GM23338 (cell line): ENCODE measurements around the gene ETV6. TPM values are rescaled to one million over a fixed set of nuclear protein-coding genes. Genes with fewer than 3 reads are reported as not detected.

Source experiments
- ATAC-seq: fragments of 200-7000 bp; cut with Tn5 transposase; 3 replicates; pipeline ENCODE4 v1.9.1; 2020
- DNase-seq: peaks from one replicate; pipeline ENCODE4 v3.0.0-alpha.2; 2015; ENCODE audit warnings: low spot score
- H2AFZ ChIP-seq: fragments of 200-600 bp; sonication (generic); 2 replicates; pipeline ENCODE4 v1.8.0; 2016; ENCODE audit warnings: antibody characterized with exemption, mild to moderate bottlenecking, moderate library complexity
- H3F3A ChIP-seq: fragments of 200-600 bp; sonication (generic); replicated peaks from 2 replicates; pipeline ENCODE4 v1.8.0; 2017; ENCODE audit warnings: antibody characterized with exemption, mixed run types, low read depth
- H3K27ac ChIP-seq: fragments of 200-600 bp; sonication (generic); 2 replicates; pipeline ENCODE4 v1.6.1; 2016; ENCODE audit warnings: low read depth
- H3K27me3 ChIP-seq: fragments of 200-600 bp; sonication (generic); 2 replicates; pipeline ENCODE4 v1.8.0; 2016; ENCODE audit warnings: mild to moderate bottlenecking, mixed run types, moderate library complexity; ENCODE audit not compliant: insufficient read depth
- H3K36me3 ChIP-seq: fragments of 200-600 bp; sonication (generic); 2 replicates; pipeline ENCODE4 v1.8.0; 2016; ENCODE audit warnings: mild to moderate bottlenecking; ENCODE audit not compliant: insufficient read depth
- H3K4me1 ChIP-seq: fragments of 200-600 bp; sonication (generic); 2 replicates; pipeline ENCODE4 v1.8.0; 2016; ENCODE audit warnings: mild to moderate bottlenecking, moderate library complexity; ENCODE audit not compliant: insufficient read depth
- H3K4me2 ChIP-seq: fragments of 200-600 bp; sonication (generic); 2 replicates; pipeline ENCODE4 v1.7.1; 2017; ENCODE audit warnings: mixed run types
- H3K4me3 ChIP-seq: fragments of 200-600 bp; sonication (generic); 2 replicates; pipeline ENCODE4 v1.6.1; 2016; ENCODE audit warnings: mixed run types
- H3K79me2 ChIP-seq: fragments of 200-600 bp; sonication (generic); replicated peaks from 2 replicates; pipeline ENCODE4 v1.8.0; 2017; ENCODE audit warnings: mild to moderate bottlenecking; ENCODE audit not compliant: insufficient read depth
- H3K9me2 ChIP-seq: fragments of 200-600 bp; sonication (generic); 2 replicates; pipeline ENCODE4 v1.8.0; 2017; ENCODE audit not compliant: insufficient read depth
- H4K20me1 ChIP-seq: fragments of 200-600 bp; sonication (generic); replicated peaks from 2 replicates; pipeline ENCODE4 v1.8.0; 2017; ENCODE audit warnings: mild to moderate bottlenecking; ENCODE audit not compliant: insufficient read depth
- H3K27ac Mint-ChIP-seq: 2 replicates; pipeline ENCODE4 v1.8.0; 2020; ENCODE audit warnings: inconsistent platforms, mild to moderate bottlenecking, moderate library complexity, mixed read lengths
- H3K27me3 Mint-ChIP-seq: 3 replicates; pipeline ENCODE4 v1.8.0; 2022; ENCODE audit warnings: low read depth, mild to moderate bottlenecking, moderate library complexity, mixed read lengths, inconsistent platforms; ENCODE audit not compliant: insufficient read depth, poor library complexity
- H3K36me3 Mint-ChIP-seq: 3 replicates; pipeline ENCODE4 v1.8.0; 2021; ENCODE audit warnings: low read depth, mild to moderate bottlenecking, inconsistent platforms, moderate library complexity, mixed read lengths
- H3K4me1 Mint-ChIP-seq: 3 replicates; pipeline ENCODE4 v1.8.0; 2020; ENCODE audit warnings: mild to moderate bottlenecking, inconsistent platforms, mixed read lengths
- H3K4me3 Mint-ChIP-seq: 3 replicates; pipeline ENCODE4 v1.8.0; 2021; ENCODE audit warnings: moderate library complexity, mild to moderate bottlenecking, inconsistent platforms, mixed read lengths
- H3K9me3 Mint-ChIP-seq: 3 replicates; pipeline ENCODE4 v1.8.0; 2020; ENCODE audit warnings: moderate library complexity, mild to moderate bottlenecking, inconsistent platforms, mixed read lengths
- EZH2phosphoT487 ChIP-seq: fragments of 200-600 bp; sonication (generic); IDR thresholded peaks from one replicate; pipeline ENCODE4 v1.8.1; 2018; ENCODE audit warnings: antibody characterized with exemption; ENCODE audit not compliant: unreplicated experiment
- JUNB ChIP-seq: IDR thresholded peaks from one replicate; pipeline ENCODE4 v1.6.1; 2016; ENCODE audit warnings: antibody characterized with exemption; ENCODE audit not compliant: unreplicated experiment
- NANOG ChIP-seq: IDR thresholded peaks from 2 replicates; pipeline ENCODE4 v1.6.1; 2016; ENCODE audit warnings: antibody characterized with exemption, borderline replicate concordance
- POLR2AphosphoS5 ChIP-seq: IDR thresholded peaks from 2 replicates; pipeline ENCODE4 v1.6.1; 2016; ENCODE audit warnings: antibody characterized with exemption, low read depth
- ZNF114 ChIP-seq: fragments of 250-450 bp; sonication (Bioruptor Pico); IDR thresholded peaks from 2 replicates; pipeline ENCODE4 v1.5.0; 2020; ENCODE audit warnings: mild to moderate bottlenecking, moderate library complexity
- ZNF331 ChIP-seq: fragments of 250-450 bp; sonication (Bioruptor Pico); IDR thresholded peaks from 2 replicates; pipeline ENCODE4 v1.5.0; 2020; ENCODE audit warnings: low read depth, mild to moderate bottlenecking, moderate library complexity
- polyA plus RNA-seq: library from polyadenylated mRNA; unstranded; fragments of >200 nt; fragmentation: Nextera tagmentation; extraction: Ambion mirVana; gene quantifications from 2 replicates; pipeline ENCODE4 v1.2.1, GENCODE V29; 2016
- total RNA-seq: library from RNA; depleted of rRNA; stranded (reverse); fragments of >200 nt; shearing (Covaris generic); gene quantifications from 2 replicates; pipeline ENCODE4 v1.2.3, GENCODE V29; 2014
- TF ChIP-seq, protein P1 (sequence below), 2 experiments: fragments of 200-600 bp in 1 of 2; sonication (generic) in 1 of 2; conservative IDR thresholded peaks; 2 replicates each; pipeline versions ENCODE4 v1.5.1 to v1.6.1; 2016 to 2017; ENCODE audit warnings: antibody characterized with exemption in 2 of 2, low read depth in 2 of 2, mild to moderate bottlenecking in 2 of 2, moderate library complexity in 1 of 2
- TF ChIP-seq, protein P2 (sequence below): IDR thresholded peaks from 2 replicates; pipeline ENCODE4 v1.6.1; 2016; ENCODE audit warnings: antibody characterized with exemption
- TF ChIP-seq, protein P3 (sequence below): IDR thresholded peaks from one replicate; pipeline ENCODE4 v1.6.1; 2018; ENCODE audit warnings: antibody characterized with exemption; ENCODE audit not compliant: unreplicated experiment

Gene ETV6
- total and polyA plus RNA-seq, 2 experiments from 2014 or later, result 7.5 to 15.1 TPM

DNA sequence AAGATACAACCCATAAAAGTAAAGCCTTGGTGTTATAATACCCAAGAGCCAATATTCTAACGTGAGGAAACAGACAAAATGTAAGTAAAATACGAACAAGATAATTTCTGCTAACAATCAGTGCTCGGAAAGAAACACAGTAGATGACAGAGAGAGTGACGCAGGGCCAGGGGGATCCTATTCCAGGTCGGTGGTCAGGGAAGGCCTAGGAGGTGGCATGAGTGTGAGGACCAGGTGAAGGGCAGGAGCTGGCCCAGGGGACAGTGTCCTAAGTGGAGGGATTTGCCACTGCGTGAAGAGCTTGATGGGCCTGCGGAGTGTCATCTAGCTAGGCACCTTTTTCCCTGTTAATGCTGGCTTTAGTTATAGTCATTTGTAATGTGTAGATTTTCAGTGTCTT lies 35.3 kb downstream of the ETV6 start (continued):
- TF ChIP-seq, protein P1, sequence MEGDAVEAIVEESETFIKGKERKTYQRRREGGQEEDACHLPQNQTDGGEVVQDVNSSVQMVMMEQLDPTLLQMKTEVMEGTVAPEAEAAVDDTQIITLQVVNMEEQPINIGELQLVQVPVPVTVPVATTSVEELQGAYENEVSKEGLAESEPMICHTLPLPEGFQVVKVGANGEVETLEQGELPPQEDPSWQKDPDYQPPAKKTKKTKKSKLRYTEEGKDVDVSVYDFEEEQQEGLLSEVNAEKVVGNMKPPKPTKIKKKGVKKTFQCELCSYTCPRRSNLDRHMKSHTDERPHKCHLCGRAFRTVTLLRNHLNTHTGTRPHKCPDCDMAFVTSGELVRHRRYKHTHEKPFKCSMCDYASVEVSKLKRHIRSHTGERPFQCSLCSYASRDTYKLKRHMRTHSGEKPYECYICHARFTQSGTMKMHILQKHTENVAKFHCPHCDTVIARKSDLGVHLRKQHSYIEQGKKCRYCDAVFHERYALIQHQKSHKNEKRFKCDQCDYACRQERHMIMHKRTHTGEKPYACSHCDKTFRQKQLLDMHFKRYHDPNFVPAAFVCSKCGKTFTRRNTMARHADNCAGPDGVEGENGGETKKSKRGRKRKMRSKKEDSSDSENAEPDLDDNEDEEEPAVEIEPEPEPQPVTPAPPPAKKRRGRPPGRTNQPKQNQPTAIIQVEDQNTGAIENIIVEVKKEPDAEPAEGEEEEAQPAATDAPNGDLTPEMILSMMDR (conservative IDR thresholded peaks at IDR 0.05; ENCODE audit: low read depth in 2 of 2), result no peak
- TF ChIP-seq, protein P2, sequence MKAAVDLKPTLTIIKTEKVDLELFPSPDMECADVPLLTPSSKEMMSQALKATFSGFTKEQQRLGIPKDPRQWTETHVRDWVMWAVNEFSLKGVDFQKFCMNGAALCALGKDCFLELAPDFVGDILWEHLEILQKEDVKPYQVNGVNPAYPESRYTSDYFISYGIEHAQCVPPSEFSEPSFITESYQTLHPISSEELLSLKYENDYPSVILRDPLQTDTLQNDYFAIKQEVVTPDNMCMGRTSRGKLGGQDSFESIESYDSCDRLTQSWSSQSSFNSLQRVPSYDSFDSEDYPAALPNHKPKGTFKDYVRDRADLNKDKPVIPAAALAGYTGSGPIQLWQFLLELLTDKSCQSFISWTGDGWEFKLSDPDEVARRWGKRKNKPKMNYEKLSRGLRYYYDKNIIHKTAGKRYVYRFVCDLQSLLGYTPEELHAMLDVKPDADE, result no peak
- TF ChIP-seq ZNF114 (CRISPR knock-in tag), result no peak
- TF ChIP-seq JUNB, result no peak
- TF ChIP-seq EZH2phosphoT487, result no peak
- no peak for TF ChIP-seq ZNF331 (CRISPR knock-in tag)
- TF ChIP-seq, protein P3, sequence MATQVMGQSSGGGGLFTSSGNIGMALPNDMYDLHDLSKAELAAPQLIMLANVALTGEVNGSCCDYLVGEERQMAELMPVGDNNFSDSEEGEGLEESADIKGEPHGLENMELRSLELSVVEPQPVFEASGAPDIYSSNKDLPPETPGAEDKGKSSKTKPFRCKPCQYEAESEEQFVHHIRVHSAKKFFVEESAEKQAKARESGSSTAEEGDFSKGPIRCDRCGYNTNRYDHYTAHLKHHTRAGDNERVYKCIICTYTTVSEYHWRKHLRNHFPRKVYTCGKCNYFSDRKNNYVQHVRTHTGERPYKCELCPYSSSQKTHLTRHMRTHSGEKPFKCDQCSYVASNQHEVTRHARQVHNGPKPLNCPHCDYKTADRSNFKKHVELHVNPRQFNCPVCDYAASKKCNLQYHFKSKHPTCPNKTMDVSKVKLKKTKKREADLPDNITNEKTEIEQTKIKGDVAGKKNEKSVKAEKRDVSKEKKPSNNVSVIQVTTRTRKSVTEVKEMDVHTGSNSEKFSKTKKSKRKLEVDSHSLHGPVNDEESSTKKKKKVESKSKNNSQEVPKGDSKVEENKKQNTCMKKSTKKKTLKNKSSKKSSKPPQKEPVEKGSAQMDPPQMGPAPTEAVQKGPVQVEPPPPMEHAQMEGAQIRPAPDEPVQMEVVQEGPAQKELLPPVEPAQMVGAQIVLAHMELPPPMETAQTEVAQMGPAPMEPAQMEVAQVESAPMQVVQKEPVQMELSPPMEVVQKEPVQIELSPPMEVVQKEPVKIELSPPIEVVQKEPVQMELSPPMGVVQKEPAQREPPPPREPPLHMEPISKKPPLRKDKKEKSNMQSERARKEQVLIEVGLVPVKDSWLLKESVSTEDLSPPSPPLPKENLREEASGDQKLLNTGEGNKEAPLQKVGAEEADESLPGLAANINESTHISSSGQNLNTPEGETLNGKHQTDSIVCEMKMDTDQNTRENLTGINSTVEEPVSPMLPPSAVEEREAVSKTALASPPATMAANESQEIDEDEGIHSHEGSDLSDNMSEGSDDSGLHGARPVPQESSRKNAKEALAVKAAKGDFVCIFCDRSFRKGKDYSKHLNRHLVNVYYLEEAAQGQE, result no peak
- no peak for TF ChIP-seq NANOG

DNA sequence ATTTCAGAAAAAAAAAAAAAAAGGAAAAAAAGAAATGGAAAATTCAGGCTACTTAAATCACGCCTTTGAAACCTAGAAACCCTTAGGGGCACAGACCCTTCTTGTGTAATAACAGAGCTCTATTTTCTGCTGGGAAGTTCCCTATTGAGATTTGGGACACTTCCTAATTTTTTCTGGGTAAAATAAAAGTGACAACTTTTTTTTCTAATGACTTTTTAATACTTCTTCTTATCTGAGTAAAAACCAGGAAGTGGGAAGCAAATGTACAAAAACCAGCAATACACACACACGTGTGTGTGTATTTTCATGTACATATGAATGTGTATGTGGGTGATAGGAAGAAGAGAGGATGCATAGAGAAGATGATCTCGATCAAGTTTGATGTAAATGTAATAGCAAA lies 35.8 kb downstream of the ETV6 start:
- Histone ChIP-seq H3K27me3 (no peaks in the 10 kb centered on the region), H2AFZ (no peak overlapping the region), H3F3A (no peaks in the 10 kb centered on the region), H3K27ac (no peak overlapping the region), H4K20me1 (no peaks in the 10 kb centered on the region), H3K4me1 (peaks cover 5% of the 10 kb centered on the region), H3K4me2 (no peak overlapping the region), H3K9me2 (no peaks in the 10 kb centered on the region), H3K4me3 (no peak overlapping the region), H3K79me2 (peaks cover 49% of the 10 kb centered on the region), H3K36me3 (no peaks in the 10 kb centered on the region)
- no peak for DNase-seq
- no peak for ATAC-seq
- no peak overlapping the region for H3K4me3 Mint-ChIP-seq
- peaks cover 24% of the 10 kb centered on the region for H3K4me1 Mint-ChIP-seq
- peaks cover 3% of the 10 kb centered on the region; the same call in 2 of the 3 replicates for H3K9me3 Mint-ChIP-seq
- peaks cover 4% of the 10 kb centered on the region; the same call in 1 of the 3 replicates for H3K36me3 Mint-ChIP-seq
- H3K27ac Mint-ChIP-seq, result no peak overlapping the region
- peaks cover 3% of the 10 kb centered on the region for H3K27me3 Mint-ChIP-seq
- TF ChIP-seq EZH2phosphoT487 (no peak), POLR2AphosphoS5 (no peak)
